GM12892 (cell line): ENCODE measurements around the gene ARMC6.

ENCODE experiments used
- POLR2A ChIP-seq: IDR thresholded peaks from 2 replicates; pipeline ENCODE4 v1.6.1; 2011; ENCODE audit warnings: low read depth, low read length, control low read depth
- POLR2AphosphoS5 ChIP-seq: IDR thresholded peaks from 2 replicates; pipeline ENCODE4 v1.6.1; 2011; ENCODE audit warnings: low read depth, low read length, control low read depth

DNA sequence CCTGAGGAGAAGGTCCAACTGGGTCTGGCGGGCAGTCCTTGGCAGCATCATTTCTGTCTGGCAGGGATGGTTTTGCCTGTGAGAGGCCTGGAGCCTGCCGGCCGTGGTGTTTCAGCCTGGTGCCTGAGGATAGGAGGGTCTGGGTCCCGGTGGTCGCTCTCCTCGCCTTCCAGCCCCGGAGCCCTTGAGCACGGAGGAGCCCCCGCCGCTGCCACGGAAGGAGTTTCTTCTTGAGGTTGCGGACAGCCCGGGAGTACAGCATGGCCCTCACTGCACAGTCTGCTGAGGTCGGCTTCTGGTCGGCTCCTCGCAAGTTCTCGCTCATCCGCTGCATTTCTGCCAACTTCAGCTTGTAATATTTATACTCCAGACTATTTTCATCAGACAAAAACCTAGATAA lies 23.5 kb upstream of the ARMC6 start:
- TF ChIP-seq POLR2A (no peak), POLR2AphosphoS5 (no peak)
